Measurements from ENCODE around the gene KRTAP5-10. TPM values are rescaled to one million over a fixed set of nuclear protein-coding genes. Genes with fewer than 3 reads are reported as not detected.
A peak's percentile ranks its signal among the peaks of the same experiment; 100 is the strongest.
"Not testable (repeated sequence)": the region's sequence is repeated elsewhere in the genome, so short reads cannot be mapped to it uniquely, and the experiment has no call there.

The KRTAP5-10 gene
- total RNA-seq, 1 donor: not detected

GRCh38 chr11:71542382-71542781 lies 23.0 kb upstream of the KRTAP5-10 start:
- no peak for DNase-seq (ENCODE audit: low read depth in 2 of 3, low spot score in 2 of 3)

- DNase-seq (ENCODE audit: low read depth in 2 of 3, low spot score in 2 of 3): no peak
Measured at GRCh38 chr11:71542879-71543777, 22.2 kb upstream of the KRTAP5-10 start.

- DNase-seq (ENCODE audit: low read depth in 2 of 3, low spot score in 2 of 3): peak in 2 of 3 donors; percentile 42 to 84
Measured at GRCh38 chr11:71543866-71544265, 21.5 kb upstream of the KRTAP5-10 start.

GRCh38 chr11:71544525-71545214 lies 20.7 kb upstream of the KRTAP5-10 start:
- DNase-seq (ENCODE audit: low read depth in 2 of 3, low spot score in 2 of 3): no peak

GRCh38 chr11:71545405-71545966 lies 19.9 kb upstream of the KRTAP5-10 start:
- DNase-seq (ENCODE audit: low read depth in 2 of 3, low spot score in 2 of 3): no peak

- DNase-seq (ENCODE audit: low read depth in 2 of 3, low spot score in 2 of 3): no peak
Measured at GRCh38 chr11:71548120-71548519, 17.2 kb upstream of the KRTAP5-10 start, which contains the start of gene KRTAP5-9. TSS of gene KRTAP5-9 (plus strand) at chr11:71548420. CDS start at chr11:71548658, 238 bp downstream.

GRCh38 chr11:71548716-71549151 lies 16.6 kb upstream of the KRTAP5-10 start:
- no peak for DNase-seq (ENCODE audit: low read depth in 2 of 3, low spot score in 2 of 3)

GRCh38 chr11:71551711-71552110 lies 13.7 kb upstream of the KRTAP5-10 start:
- peak in 2 of 3 donors; percentile 26 to 67 for DNase-seq (ENCODE audit: low read depth in 2 of 3, low spot score in 2 of 3)

GRCh38 chr11:71554996-71555395 lies 10.4 kb upstream of the KRTAP5-10 start:
- no peak for DNase-seq (ENCODE audit: low read depth in 2 of 3, low spot score in 2 of 3)

GRCh38 chr11:71555508-71555907 lies 9.9 kb upstream of the KRTAP5-10 start:
- DNase-seq (ENCODE audit: low read depth in 2 of 3, low spot score in 2 of 3): no peak

GRCh38 chr11:71556018-71556417 lies 9.3 kb upstream of the KRTAP5-10 start:
- no peak for DNase-seq (ENCODE audit: low read depth in 2 of 3, low spot score in 2 of 3)

GRCh38 chr11:71557257-71557656 lies 8.1 kb upstream of the KRTAP5-10 start:
- DNase-seq (ENCODE audit: low read depth in 2 of 3, low spot score in 2 of 3): no peak

- DNase-seq (ENCODE audit: low read depth in 2 of 3, low spot score in 2 of 3): no peak
Measured at GRCh38 chr11:71558996-71559395, 6.4 kb upstream of the KRTAP5-10 start.

GRCh38 chr11:71562120-71562519 lies 3.2 kb upstream of the KRTAP5-10 start:
- DNase-seq (ENCODE audit: low read depth in 2 of 3, low spot score in 2 of 3): no peak

GRCh38 chr11:71563406-71563805 lies 2.0 kb upstream of the KRTAP5-10 start:
- peak in 2 of 3 donors; percentile 52 to 75 for DNase-seq (ENCODE audit: low read depth in 2 of 3, low spot score in 2 of 3)

- DNase-seq (ENCODE audit: low read depth in 2 of 3, low spot score in 2 of 3): no peak
Measured at GRCh38 chr11:71564430-71564829, 933 bp upstream of the KRTAP5-10 start.

GRCh38 chr11:71566081-71566620 lies 788 bp downstream of the KRTAP5-10 start:
- no peak for DNase-seq (ENCODE audit: low read depth in 2 of 3, low spot score in 2 of 3)

- DNase-seq (ENCODE audit: low read depth in 2 of 3, low spot score in 2 of 3): not testable (repeated sequence)
Measured at GRCh38 chr11:71566626-71567599, 1.6 kb downstream of the KRTAP5-10 start.

- not testable (repeated sequence) for DNase-seq (ENCODE audit: low read depth in 2 of 3, low spot score in 2 of 3)
Measured at GRCh38 chr11:71567633-71568032, 2.3 kb downstream of the KRTAP5-10 start.

Data from hematopoietic multipotent progenitor cell (in vitro differentiated cells).